ENCODE data around the gene FOXP1.
"Not testable (repeated sequence)": the region's sequence is repeated elsewhere in the genome, so short reads cannot be mapped to it uniquely, and the experiment has no call there.

The FOXP1 gene

DNA sequence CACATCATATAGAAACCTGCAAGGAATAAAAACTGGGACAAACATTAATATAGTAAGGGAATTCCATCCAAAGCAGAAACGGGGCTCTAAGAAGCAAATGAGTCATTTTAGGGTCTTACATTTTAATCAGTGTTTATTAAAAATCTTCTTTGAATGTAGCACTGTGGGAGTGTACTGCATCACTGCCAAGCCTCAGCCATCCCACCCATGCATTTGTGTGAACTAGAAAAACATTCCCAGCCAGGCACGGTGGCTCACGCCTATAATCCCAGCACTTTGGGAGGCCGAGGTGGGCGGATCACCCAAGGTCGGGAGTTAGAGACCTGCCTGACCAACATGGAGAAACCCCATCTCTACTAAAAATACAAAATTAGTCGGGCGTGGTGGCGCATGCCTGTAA is 57.1 kb downstream of the FOXP1 start:
- FAIRE-seq: not testable (repeated sequence)

GRCh38 chr3:71525391-71525790 is 58.1 kb downstream of the FOXP1 start:
- FAIRE-seq: no peak

- no peak for FAIRE-seq
These were observed 58.9 kb downstream of the FOXP1 start for GRCh38 chr3:71524672-71525071.

DNA sequence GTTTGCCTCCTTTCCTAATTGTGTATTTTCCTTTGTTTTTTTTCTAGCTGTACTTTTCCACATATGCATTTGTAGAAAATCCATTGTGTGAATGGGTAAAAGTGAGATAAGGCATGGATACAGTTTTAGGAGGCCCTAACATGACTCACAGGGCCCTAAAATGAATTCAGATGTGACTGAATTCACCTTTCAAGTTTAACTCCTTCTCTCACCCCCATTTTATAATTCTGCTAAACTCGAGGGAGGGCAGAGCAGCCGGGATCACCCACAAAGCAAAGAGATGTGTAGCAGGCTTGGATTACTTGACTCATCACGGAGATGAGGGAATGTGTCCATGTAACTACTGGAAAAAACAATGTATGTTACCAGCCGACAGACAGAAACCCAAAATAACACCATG is 59.9 kb downstream of the FOXP1 start:
- FAIRE-seq: no peak

DNA sequence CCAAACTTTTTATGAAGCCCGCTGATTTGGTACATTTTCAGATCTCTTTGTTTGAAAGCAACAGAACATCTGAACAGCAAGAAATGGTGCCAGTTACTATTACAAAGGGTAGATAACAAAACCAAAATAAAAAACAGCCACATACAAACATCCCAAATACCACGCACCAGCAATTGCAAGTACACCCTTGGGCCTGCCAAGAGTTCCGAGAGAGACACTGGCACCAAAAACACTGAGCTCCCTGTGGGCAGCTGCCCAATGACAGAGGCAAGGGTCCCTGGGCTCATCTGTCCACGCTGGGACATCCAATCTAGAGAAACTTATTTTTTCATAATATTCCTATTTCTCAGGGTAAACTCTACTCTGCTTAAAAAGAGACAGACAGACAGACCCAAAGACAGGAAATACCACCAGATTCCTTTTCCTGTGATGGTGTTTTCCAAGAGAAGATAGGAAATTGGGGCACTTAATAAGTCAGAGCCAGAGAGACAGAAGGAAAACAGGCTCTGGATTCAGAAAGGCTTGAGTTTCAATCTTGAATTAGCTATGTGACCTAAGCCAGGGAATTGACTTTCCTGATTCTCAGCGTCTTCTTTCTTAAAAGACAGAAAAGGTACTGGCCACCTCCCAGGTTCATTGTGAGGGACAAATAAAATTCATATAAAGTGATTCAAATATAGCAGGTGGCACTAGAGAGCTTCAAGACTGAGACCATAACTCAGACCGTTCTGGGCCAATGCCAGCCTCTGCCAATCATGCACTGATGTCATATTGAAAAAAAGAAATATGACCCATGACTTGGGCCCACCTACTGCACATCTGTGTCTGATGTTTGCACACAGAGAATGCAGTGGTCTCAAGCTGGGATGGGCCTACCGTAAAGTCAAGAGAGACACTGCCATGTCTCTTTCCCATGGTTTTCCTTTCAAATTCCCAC is 61.3 kb downstream of the FOXP1 start:
- FAIRE-seq: no peak

GRCh38 chr3:71521021-71521352 is 62.5 kb downstream of the FOXP1 start:
- FAIRE-seq: no peak

DNA sequence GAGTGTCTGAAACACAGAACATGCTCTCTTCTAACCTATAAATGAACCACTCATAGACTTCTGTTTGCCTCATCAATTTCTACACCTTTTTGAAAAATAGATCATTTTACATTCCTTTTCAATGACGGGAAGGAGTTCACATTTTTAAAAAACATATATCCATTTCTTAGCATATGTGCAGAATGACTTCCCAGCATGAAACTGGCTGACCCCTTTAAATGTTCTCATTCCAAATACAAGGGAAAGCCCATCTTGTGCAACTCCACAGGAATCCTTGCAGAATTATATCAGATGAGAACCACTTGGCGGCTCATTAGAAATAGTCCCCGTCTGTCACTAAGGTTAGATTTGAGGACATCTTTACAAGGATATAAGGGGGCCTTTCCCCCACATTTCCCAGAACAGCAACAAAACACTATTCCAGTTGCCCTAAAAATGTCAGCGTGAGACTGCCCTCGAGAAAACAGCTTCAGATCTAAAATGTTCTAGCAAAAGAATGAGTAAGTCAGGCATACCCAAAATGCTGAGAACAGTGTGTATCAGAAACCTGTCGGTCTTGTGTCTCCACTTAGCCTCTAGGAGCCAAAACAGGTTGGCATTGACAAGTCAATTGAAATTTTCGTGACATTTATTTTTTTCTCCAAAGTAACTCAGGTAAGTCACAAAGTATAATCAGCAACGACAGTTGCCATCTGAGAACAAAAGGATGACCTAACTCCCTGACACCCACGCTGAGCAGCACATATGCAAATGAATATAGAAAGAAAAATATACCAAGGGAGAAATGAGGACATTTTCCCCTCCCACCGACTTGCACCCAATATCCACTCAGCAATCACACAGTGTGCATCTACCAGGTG is 63.1 kb downstream of the FOXP1 start:
- FAIRE-seq: no peak

DNA sequence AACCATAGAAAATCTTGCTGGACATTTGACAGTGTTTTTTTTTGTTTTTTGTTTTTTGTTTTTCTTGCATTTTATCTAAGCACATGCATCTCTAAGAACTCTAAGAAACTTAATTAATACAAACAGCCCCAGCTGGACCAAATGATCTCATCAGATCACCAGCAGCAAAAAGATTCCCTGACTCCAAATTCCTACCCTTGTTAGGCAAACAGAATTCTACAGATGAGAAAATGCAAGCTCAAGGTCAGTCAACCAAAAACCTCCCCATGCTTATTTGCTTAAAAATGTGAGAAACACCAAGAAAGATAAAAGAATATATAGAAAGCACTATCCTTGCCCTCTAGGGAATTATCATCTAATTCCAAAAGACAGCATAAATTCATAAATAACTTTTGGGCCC is 65.4 kb downstream of the FOXP1 start:
- FAIRE-seq: no peak

GRCh38 chr3:71517271-71517791 is 66.2 kb downstream of the FOXP1 start:
- no peak for FAIRE-seq

GRCh38 chr3:71515636-71516365 is 67.7 kb downstream of the FOXP1 start:
- FAIRE-seq: no peak

DNA sequence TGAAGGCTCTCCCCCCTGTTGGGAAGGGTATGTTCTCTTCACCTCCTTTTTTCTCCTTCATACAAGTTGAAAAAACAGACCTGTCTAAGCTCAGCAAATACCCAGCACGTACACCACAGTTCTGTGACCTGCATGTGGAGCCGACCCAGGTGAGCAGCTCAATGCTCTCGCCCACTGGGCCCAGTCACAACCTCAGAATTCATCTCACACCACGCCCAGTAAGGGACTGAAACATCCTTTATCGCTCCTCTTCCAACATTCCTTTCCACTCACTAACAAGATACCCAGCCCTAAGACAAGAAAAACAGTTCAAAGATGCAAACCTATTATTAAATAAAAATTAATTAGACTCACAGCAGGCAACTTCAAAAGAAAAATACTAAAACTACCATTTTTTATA is 68.9 kb downstream of the FOXP1 start:
- FAIRE-seq: no peak

GRCh38 chr3:71513515-71513914 is 70.0 kb downstream of the FOXP1 start:
- no peak for FAIRE-seq

DNA sequence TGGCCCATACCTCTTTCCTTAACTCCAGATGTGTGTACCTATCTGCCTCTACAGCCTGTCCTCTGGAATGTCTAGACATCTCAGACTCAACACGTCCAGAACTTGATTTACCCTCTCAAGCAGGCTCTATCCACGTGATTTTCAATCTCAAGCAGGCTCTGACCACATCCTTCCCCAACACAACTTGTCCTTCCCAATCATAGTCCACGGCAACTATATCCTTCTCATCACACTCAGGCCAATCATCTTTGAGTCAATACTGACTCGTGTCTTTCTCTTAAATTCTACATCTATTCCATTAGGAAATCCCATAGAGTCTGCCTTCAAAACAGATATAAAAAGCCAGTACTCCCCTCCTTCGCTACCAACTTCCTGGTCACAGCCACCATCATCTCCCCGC is 70.4 kb downstream of the FOXP1 start:
- no peak for FAIRE-seq

DNA sequence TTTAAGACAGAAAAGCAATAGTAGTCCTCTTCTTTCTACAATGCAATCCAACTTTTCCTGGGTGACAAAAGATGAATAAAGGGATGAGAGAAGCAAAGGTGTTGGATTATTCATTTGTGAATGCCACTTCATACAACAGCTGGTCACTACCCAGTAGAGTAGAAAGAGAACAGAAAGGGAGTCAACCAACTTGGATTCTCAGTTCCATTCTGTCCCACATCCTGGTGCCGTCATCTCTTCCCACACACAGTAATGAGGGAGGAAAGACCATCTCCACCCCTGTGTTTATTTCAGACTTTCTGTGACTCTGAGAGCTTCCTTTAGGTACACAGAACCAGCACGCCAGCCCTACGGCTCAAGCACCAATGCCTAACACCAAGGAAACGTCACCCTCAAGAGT is 71.0 kb downstream of the FOXP1 start:
- no peak for FAIRE-seq

DNA sequence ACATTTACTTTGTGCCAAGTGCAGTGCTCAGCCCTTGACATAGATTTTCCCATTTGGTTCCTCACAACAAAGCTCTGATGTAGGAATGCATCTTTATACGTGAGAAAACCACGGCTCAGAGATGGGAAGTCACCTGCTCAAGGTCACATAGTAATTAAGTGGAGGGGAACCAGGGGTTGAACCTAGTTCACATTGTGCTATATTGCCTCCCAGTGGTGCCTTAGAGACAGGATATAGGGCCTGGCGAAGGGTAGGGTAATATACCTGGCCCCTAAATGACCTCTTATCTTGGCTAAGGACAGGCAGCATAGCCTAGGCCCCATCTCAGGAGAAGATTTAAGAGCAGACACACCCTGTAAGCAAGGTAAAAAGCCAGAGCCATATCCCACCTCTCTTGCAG is 71.5 kb downstream of the FOXP1 start:
- no peak for FAIRE-seq

DNA sequence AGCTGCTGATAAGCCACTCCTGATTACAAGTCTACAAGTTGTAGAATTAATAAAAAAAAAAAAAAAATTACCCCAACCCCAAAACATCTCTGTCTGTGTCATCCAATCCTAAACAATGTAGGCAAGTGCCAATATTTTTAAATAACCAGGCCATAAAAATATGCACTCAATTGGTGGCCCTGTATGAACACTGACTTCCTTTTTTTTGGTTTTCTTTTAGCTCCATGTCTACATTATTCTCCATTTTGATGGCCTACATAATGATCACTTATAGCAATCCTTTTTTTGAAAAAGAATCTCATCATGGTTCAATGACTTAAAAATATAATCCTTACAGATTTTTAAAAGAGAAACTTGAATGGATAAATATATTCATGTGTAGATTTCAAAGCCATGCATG is 72.1 kb downstream of the FOXP1 start:
- FAIRE-seq: no peak

DNA sequence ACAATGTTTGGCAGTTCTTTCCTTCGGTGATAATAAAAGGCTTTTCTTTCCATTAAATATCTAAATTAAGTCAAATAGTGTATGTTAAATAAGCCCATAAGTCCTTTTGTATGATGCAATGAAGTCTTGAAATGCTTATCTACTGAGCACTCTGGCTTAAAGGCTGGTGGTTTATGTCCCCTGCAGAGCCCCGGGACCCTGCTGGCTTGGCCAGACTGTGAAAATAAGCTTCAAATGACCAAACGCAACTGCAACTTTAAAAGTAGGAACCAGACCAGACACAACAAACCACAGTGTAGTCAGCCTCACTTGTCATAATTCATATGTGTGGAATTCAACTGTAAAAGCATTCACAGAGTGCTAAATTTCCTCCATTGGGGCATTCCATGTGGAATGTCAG is 72.5 kb downstream of the FOXP1 start:
- FAIRE-seq: no peak

DNA sequence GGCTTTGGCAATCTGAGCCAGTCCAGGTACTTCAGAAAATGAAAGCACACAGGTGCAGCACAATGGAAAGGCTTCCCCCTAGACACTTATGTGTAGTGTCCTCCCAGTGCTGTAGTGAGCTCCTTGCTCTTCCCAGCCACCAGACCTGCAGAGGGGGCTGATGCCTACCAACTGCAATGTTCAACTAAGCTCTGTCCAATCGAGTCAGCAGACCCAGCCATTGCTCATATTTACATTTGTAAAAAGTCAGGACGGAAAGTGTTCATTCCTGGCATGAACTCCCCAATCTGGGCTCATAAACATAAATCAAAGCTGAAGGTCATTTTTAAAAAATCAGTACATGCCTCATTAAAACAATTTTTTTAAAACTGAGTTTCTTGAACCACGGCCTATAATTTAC is 73.0 kb downstream of the FOXP1 start:
- no peak for FAIRE-seq

GRCh38 chr3:71509066-71509465 is 74.5 kb downstream of the FOXP1 start:
- no peak for FAIRE-seq

- no peak for FAIRE-seq
These were observed 77.7 kb downstream of the FOXP1 start for GRCh38 chr3:71505767-71506350.

DNA sequence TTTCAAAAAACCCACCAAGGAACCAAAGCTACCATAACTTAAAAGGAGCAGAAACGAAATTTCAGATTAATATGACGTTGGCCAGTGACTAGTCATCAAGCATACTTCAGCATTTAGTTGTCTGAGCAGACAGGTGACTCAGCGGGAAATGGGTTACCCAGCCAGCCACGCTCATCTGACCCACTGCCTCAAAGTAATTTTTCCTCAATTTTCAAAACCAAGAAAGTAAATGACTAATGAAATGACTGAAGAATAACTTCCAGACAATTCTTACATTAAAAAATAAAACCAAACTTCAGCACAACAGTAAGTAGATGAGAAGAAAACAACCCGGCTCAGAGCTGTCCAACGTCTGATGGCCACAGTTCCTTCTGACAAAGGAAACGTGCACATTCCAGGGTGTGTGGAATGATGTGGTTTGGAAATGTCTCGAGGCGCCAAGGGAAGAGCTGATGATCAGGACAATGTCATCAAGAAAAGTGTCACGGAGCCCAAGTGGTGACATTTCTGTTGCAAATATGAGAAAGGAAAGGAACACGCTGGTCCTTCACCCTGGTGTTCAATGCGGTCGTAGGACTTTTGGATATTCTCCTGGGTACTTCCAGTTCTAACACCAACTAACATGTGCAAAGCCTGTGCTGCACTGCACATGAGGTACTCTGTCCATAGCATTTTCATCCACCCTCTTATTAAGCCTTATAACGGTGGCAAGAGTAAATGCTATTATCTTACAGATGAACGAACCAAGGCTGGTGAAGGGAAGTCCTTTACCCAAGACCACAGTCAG is 79.1 kb downstream of the FOXP1 start:
- FAIRE-seq: no peak

Measured in A204.1 (cell line).